ENCODE measurements around the gene CWF19L2. TPM values are rescaled to one million over a fixed set of nuclear protein-coding genes. Genes with fewer than 3 reads are reported as not detected.

Gene CWF19L2
- total RNA-seq, 1 experiment from 2014 or later, result 8.6 TPM

GRCh38 chr11:107387666-107388065 is 70.0 kb downstream of the CWF19L2 start:
- BruUV-seq (replicated peaks), result no TSS peak
- H4K20me1 ChIP-seq (ENCODE audit: low read length), result no peaks in the 10 kb centered on the region
- DNase-seq, result no peak
- H3K9ac ChIP-seq (ENCODE audit: low read length), result no peak overlapping the region
- no peak overlapping the region for H3K4me3 ChIP-seq (ENCODE audit: low read length)
- TF ChIP-seq EZH2phosphoT487 (IDR thresholded peaks at IDR 0.05; ENCODE audit: borderline replicate concordance, low read length) (no peak), EZH2 (IDR thresholded peaks at IDR 0.05; ENCODE audit: low read length, unreplicated experiment) (no peak), CTCF (conservative IDR thresholded peaks at IDR 0.05; ENCODE audit: low read depth, low read length) (no peak)
- H3K27ac ChIP-seq (ENCODE audit: low read length), result no peak overlapping the region
- no peaks in the 10 kb centered on the region for H3K9me2 ChIP-seq (replicated peaks; ENCODE audit: low read length)
- ATAC-seq, result no peak
- ChIA-PET CTCF (no interaction called here), POLR2A (ENCODE audit: unreplicated experiment) (no interaction called here)
- H3K4me1 ChIP-seq (ENCODE audit: insufficient read depth, low read length), result peaks cover 38% of the 10 kb centered on the region
- no peak overlapping the region for H3K4me2 ChIP-seq (ENCODE audit: low read length)
- H3K36me3 ChIP-seq (ENCODE audit: low read depth, low read length), result peaks cover 14% of the 10 kb centered on the region; the same call in 1 of the 2 replicates
- H3K79me2 ChIP-seq (ENCODE audit: low read length), result peaks cover 3% of the 10 kb centered on the region; the same call in 1 of the 2 replicates
- intact Hi-C loops (cut with micrococcal nuclease), result loop anchor here (10.0 kb wide), 2 partner anchors 137 to 233 kb away; no protein-coding TSS in a partner anchor
- H3F3A ChIP-seq (ENCODE audit: low read length, unreplicated experiment), result no peaks in the 10 kb centered on the region
- no peaks in the 10 kb centered on the region for H3K27me3 ChIP-seq (ENCODE audit: low read length)
- no peak overlapping the region for H2AFZ ChIP-seq (ENCODE audit: low read length)
- H3K9me3 ChIP-seq (ENCODE audit: low read length), result no peaks in the 10 kb centered on the region

- POLR2A ChIA-PET (ENCODE audit: unreplicated experiment), result interaction anchor here (0.6 kb wide), 1 partner anchor 244 kb away, joined by 3 read pairs; no protein-coding TSS in a partner anchor
- ATAC-seq (peak; percentile 86), DNase-seq (peak; percentile 95)
- Histone ChIP-seq H3F3A (ENCODE audit: low read length, unreplicated experiment) (no peaks in the 10 kb centered on the region), H3K27ac (ENCODE audit: low read length) (peak overlapping the region; percentile 29), H4K20me1 (ENCODE audit: low read length) (no peaks in the 10 kb centered on the region), H3K9ac (ENCODE audit: low read length) (no peak overlapping the region), H3K4me1 (ENCODE audit: insufficient read depth, low read length) (peaks cover 48% of the 10 kb centered on the region), H3K9me3 (ENCODE audit: low read length) (no peaks in the 10 kb centered on the region), H3K9me2 (replicated peaks; ENCODE audit: low read length) (no peaks in the 10 kb centered on the region), H3K27me3 (ENCODE audit: low read length) (no peaks in the 10 kb centered on the region), H3K79me2 (ENCODE audit: low read length) (peaks cover 3% of the 10 kb centered on the region; the same call in 1 of the 2 replicates), H3K36me3 (ENCODE audit: low read depth, low read length) (no peaks in the 10 kb centered on the region; the same call in 1 of the 2 replicates), H3K4me3 (ENCODE audit: low read length) (no peak overlapping the region), H2AFZ (ENCODE audit: low read length) (no peak overlapping the region), H3K4me2 (ENCODE audit: low read length) (peak overlapping the region; percentile 49)
- CTCF ChIA-PET, result interaction anchor here (0.6 kb wide), 1 partner anchor 205 kb away, joined by 4 read pairs; no protein-coding TSS in a partner anchor
- intact Hi-C loops (cut with micrococcal nuclease), result loop anchor here (10.0 kb wide), 2 partner anchors 139 to 231 kb away; no protein-coding TSS in a partner anchor
- TF ChIP-seq EZH2phosphoT487 (IDR thresholded peaks at IDR 0.05; ENCODE audit: borderline replicate concordance, low read length) (no peak), CTCF (conservative IDR thresholded peaks at IDR 0.05; ENCODE audit: low read depth, low read length) (no peak), EZH2 (IDR thresholded peaks at IDR 0.05; ENCODE audit: low read length, unreplicated experiment) (no peak)
- no TSS peak for BruUV-seq (replicated peaks)
Observed at GRCh38 chr11:107385361-107385981, 72.2 kb downstream of the CWF19L2 start.

All from PC-3 (cell line).